Gastrocnemius medialis (tissue), 4 donors: ENCODE measurements around the gene AXL.

ENCODE experiments used
- POLR2A ChIP-seq, 2 donors: fragments of 450-650 bp; IDR thresholded peaks; one replicate each; pipeline ENCODE4 v1.6.1; 2017; ENCODE audit warnings: antibody characterized with exemption in 2 of 2, mild to moderate bottlenecking in 2 of 2, moderate library complexity in 2 of 2
- TF ChIP-seq, protein P1 (sequence below), 5 experiments: fragments of 450-650 bp in 3 of 5; fragments of 200-600 bp in 2 of 5; sonication (generic) in 2 of 5; IDR thresholded peaks in 4 of 5; conservative IDR thresholded peaks in 1 of 5; 1 replicate in 4 of 5; 2 replicates in 1 of 5; pipeline ENCODE4 v1.5.1; 2016 to 2019; ENCODE audit warnings: antibody characterized with exemption in 5 of 5, mild to moderate bottlenecking in 3 of 5, moderate library complexity in 3 of 5

- TF ChIP-seq, protein P1, sequence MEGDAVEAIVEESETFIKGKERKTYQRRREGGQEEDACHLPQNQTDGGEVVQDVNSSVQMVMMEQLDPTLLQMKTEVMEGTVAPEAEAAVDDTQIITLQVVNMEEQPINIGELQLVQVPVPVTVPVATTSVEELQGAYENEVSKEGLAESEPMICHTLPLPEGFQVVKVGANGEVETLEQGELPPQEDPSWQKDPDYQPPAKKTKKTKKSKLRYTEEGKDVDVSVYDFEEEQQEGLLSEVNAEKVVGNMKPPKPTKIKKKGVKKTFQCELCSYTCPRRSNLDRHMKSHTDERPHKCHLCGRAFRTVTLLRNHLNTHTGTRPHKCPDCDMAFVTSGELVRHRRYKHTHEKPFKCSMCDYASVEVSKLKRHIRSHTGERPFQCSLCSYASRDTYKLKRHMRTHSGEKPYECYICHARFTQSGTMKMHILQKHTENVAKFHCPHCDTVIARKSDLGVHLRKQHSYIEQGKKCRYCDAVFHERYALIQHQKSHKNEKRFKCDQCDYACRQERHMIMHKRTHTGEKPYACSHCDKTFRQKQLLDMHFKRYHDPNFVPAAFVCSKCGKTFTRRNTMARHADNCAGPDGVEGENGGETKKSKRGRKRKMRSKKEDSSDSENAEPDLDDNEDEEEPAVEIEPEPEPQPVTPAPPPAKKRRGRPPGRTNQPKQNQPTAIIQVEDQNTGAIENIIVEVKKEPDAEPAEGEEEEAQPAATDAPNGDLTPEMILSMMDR (IDR thresholded peaks at IDR 0.05 in 4 of 5, conservative IDR thresholded peaks at IDR 0.05 in 1 of 5), result no peak
- no peak for TF ChIP-seq POLR2A (IDR thresholded peaks at IDR 0.05)
These were observed 11.2 kb downstream of the AXL start for GRCh38 chr19:41230067-41230857.
